ENCODE results near the gene INSR. TPM values are rescaled to one million over a fixed set of nuclear protein-coding genes. Genes with fewer than 3 reads are reported as not detected.

Gene INSR
- total RNA-seq, 2 experiments from 2014 or later = 0.42 to 1.1 TPM

- H3K9me3 Mint-ChIP-seq (ENCODE audit: insufficient read depth) = no peaks in the 10 kb centered on the region
- ATAC-seq (no peak), DNase-seq (no peak)
- no peak overlapping the region for H3K4me3 Mint-ChIP-seq
- H3K4me1 Mint-ChIP-seq (ENCODE audit: low read depth) = no peaks in the 10 kb centered on the region
- ChIA-PET POLR2A (no interaction called here), CTCF (interaction anchor here (1.0 to 1.9 kb wide), 2 partner anchors 8 to 163 kb away, joined by 3 to 6 read pairs; no protein-coding TSS in a partner anchor)
- H3K27ac Mint-ChIP-seq = no peak overlapping the region
- H3K36me3 Mint-ChIP-seq (ENCODE audit: low read depth) = no peaks in the 10 kb centered on the region
- H3K27me3 Mint-ChIP-seq (ENCODE audit: low read depth) = no peaks in the 10 kb centered on the region
These were observed 29.4 kb downstream of the INSR start for GRCh38 chr19:7264858-7265257.

DNA sequence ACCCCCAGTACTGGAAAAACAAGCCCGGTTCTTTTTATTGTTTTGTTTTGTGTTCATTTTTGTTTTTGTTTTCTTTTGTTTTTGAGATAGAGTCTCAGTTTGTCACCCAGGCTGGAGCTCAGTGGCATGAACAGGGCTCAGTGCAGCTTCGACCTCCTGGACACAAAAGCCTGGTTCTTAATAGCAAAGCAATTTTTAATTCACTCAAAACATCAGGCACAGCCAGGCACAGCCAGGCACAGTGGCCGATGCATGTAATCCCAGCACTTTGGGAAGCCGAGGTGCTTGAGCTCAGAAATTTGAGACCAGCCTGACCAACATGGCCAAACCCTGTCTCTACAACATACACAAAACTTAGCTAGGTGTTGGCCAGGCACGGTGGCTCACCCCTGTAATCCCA, 30.7 kb downstream of the INSR start:
- no peak for DNase-seq

GRCh38 chr19:7263066-7263465, 31.1 kb downstream of the INSR start:
- CTCF ChIA-PET = interaction anchor here (0.6 to 1.9 kb wide), 2 partner anchors 10 to 607 kb away, joined by 3 to 6 read pairs; no protein-coding TSS in a partner anchor
- Mint-ChIP-seq H3K27me3 (ENCODE audit: low read depth) (peaks cover 2% of the 10 kb centered on the region), H3K9me3 (ENCODE audit: insufficient read depth) (no peaks in the 10 kb centered on the region), H3K27ac (no peak overlapping the region), H3K4me3 (no peak overlapping the region), H3K4me1 (ENCODE audit: low read depth) (no peaks in the 10 kb centered on the region), H3K36me3 (ENCODE audit: low read depth) (no peaks in the 10 kb centered on the region)
- DNase-seq (no peak), ATAC-seq (no peak)
- POLR2A ChIA-PET = no interaction called here

More for the DNA sequence above, 30.7 kb downstream of the INSR start:
- H3K36me3 Mint-ChIP-seq (ENCODE audit: low read depth) = no peaks in the 10 kb centered on the region
- peaks cover 2% of the 10 kb centered on the region for H3K27me3 Mint-ChIP-seq (ENCODE audit: low read depth)
- H3K4me1 Mint-ChIP-seq (ENCODE audit: low read depth) = no peaks in the 10 kb centered on the region
- H3K4me3 Mint-ChIP-seq = no peak overlapping the region
- no peak for ATAC-seq
- H3K9me3 Mint-ChIP-seq (ENCODE audit: insufficient read depth) = no peaks in the 10 kb centered on the region
- POLR2A ChIA-PET = interaction anchor here (0.6 kb wide), 1 partner anchor 39 kb away, joined by 3 read pairs; no protein-coding TSS in a partner anchor
- CTCF ChIA-PET = interaction anchor here (0.6 to 1.9 kb wide), 2 partner anchors 9 to 606 kb away, joined by 3 to 6 read pairs; no protein-coding TSS in a partner anchor
- H3K27ac Mint-ChIP-seq = no peak overlapping the region

DNA sequence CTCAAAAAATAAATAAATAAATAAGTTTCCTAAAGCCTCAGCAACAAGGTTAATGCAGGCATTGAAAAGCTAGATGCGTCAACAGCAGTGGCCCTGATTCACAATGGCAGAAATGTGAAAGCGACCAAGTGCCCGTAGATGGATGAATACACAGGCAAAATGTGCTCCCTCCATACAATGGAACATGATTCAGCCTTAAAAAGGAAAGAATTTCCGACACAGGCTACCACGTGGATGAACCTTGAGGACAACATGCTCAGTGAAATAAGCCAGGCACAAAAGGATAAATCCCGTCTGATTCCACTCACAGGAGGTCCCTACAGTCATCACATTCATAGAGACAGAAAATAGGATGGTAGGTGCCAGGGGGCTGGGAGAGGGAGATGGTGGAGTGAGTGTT, 31.7 kb downstream of the INSR start:
- no peak overlapping the region for H3K4me3 Mint-ChIP-seq
- no peaks in the 10 kb centered on the region for H3K36me3 Mint-ChIP-seq (ENCODE audit: low read depth)
- no peaks in the 10 kb centered on the region for H3K9me3 Mint-ChIP-seq (ENCODE audit: insufficient read depth)
- no peaks in the 10 kb centered on the region for H3K4me1 Mint-ChIP-seq (ENCODE audit: low read depth)
- ChIA-PET POLR2A (no interaction called here), CTCF (no interaction called here)
- H3K27ac Mint-ChIP-seq = no peak overlapping the region
- no peak for ATAC-seq
- no peak for DNase-seq
- peaks cover 2% of the 10 kb centered on the region for H3K27me3 Mint-ChIP-seq (ENCODE audit: low read depth)

DNA sequence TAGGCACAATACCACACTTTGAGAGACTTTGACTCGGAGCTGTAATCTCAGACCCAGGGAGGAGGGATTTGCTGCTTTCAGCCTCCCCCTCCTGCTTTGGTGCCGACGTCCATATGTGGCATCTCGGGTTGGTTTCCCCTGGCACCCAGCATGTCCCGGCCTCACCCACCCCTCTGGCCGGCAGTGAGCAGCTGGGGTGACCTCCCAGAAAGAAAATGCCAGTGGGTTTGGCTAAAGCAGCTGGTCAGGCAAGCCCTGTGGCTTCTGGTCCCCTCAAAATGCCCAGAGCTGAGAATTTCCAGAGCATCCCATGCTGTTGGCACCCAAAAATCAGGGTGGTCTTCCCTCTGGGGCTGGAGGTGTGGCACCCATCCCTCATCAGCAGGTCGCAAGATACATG, 34.1 kb downstream of the INSR start:
- H3K4me3 Mint-ChIP-seq = no peak overlapping the region
- ATAC-seq (no peak), DNase-seq (no peak)
- no peak overlapping the region for H3K27ac Mint-ChIP-seq
- H3K27me3 Mint-ChIP-seq (ENCODE audit: low read depth) = peaks cover 2% of the 10 kb centered on the region
- no peaks in the 10 kb centered on the region for H3K36me3 Mint-ChIP-seq (ENCODE audit: low read depth)
- CTCF ChIA-PET = no interaction called here
- POLR2A ChIA-PET = no interaction called here
- no peaks in the 10 kb centered on the region for H3K9me3 Mint-ChIP-seq (ENCODE audit: insufficient read depth)
- no peaks in the 10 kb centered on the region for H3K4me1 Mint-ChIP-seq (ENCODE audit: low read depth)

DNA sequence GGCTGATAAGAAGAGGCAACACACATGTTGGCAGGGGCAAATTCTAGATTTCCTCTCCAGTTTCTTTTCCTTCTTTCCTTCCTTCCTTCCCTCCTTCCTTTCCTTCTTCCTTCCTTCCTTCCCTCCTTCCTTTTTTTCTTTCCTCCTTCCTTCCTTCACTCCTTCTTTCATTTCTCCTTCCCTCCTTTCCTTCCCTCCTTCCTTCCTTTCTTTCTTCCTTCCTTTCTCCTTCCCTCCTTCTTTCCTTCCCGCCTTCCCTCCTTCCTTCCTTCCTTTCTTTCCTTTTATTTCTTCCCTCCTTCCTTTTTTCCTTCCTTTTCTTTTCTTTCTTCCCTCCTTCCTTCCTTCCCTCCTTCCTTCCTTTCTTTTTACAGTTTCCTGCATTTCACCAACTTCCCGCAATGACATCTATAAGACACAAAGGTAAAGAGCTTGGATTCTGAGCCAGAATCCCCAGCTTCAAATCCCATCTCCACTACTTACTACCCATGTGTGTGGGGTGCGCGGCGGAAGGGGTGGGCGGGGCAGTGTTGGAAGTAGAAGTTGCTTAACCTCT, 35.3 kb downstream of the INSR start:
- H3K9me3 Mint-ChIP-seq (ENCODE audit: insufficient read depth) = no peaks in the 10 kb centered on the region
- no peak for ATAC-seq
- no peak for DNase-seq
- no peak overlapping the region for H3K27ac Mint-ChIP-seq
- H3K4me1 Mint-ChIP-seq (ENCODE audit: low read depth) = no peaks in the 10 kb centered on the region
- POLR2A ChIA-PET = no interaction called here
- CTCF ChIA-PET = interaction anchor here (0.7 to 1.0 kb wide), 3 partner anchors 13 to 1081 kb away, joined by 3 to 4 read pairs (median 3); no protein-coding TSS in a partner anchor
- H3K36me3 Mint-ChIP-seq (ENCODE audit: low read depth) = no peaks in the 10 kb centered on the region
- H3K27me3 Mint-ChIP-seq (ENCODE audit: low read depth) = peaks cover 2% of the 10 kb centered on the region
- no peak overlapping the region for H3K4me3 Mint-ChIP-seq

GRCh38 chr19:7258041-7258839, 36.0 kb downstream of the INSR start:
- no peaks in the 10 kb centered on the region for H3K9me3 Mint-ChIP-seq (ENCODE audit: insufficient read depth)
- no peak overlapping the region for H3K27ac Mint-ChIP-seq
- no peaks in the 10 kb centered on the region for H3K36me3 Mint-ChIP-seq (ENCODE audit: low read depth)
- no peaks in the 10 kb centered on the region for H3K4me1 Mint-ChIP-seq (ENCODE audit: low read depth)
- no peak overlapping the region for H3K4me3 Mint-ChIP-seq
- no peak for ATAC-seq
- POLR2A ChIA-PET = no interaction called here
- no peak for DNase-seq
- CTCF ChIA-PET = interaction anchor here (1.0 kb wide), 2 partner anchors 14 to 82 kb away, joined by 3 read pairs; no protein-coding TSS in a partner anchor
- H3K27me3 Mint-ChIP-seq (ENCODE audit: low read depth) = peaks cover 2% of the 10 kb centered on the region

GRCh38 chr19:7257148-7258040, 36.8 kb downstream of the INSR start:
- H3K9me3 Mint-ChIP-seq (ENCODE audit: insufficient read depth) = no peaks in the 10 kb centered on the region
- no peaks in the 10 kb centered on the region for H3K36me3 Mint-ChIP-seq (ENCODE audit: low read depth)
- ChIA-PET CTCF (interaction anchor here (1.0 kb wide), 1 partner anchor 15 kb away, joined by 3 read pairs; no protein-coding TSS in a partner anchor), POLR2A (no interaction called here)
- H3K27me3 Mint-ChIP-seq (ENCODE audit: low read depth) = peaks cover 2% of the 10 kb centered on the region
- H3K4me3 Mint-ChIP-seq = no peak overlapping the region
- no peak for ATAC-seq
- H3K27ac Mint-ChIP-seq = no peak overlapping the region
- H3K4me1 Mint-ChIP-seq (ENCODE audit: low read depth) = peaks cover 2% of the 10 kb centered on the region
- no peak for DNase-seq

- DNase-seq (no peak), ATAC-seq (no peak)
- Mint-ChIP-seq H3K27me3 (ENCODE audit: low read depth) (peaks cover 4% of the 10 kb centered on the region), H3K36me3 (ENCODE audit: low read depth) (no peaks in the 10 kb centered on the region), H3K4me1 (ENCODE audit: low read depth) (peaks cover 10% of the 10 kb centered on the region), H3K4me3 (no peak overlapping the region), H3K9me3 (ENCODE audit: insufficient read depth) (no peaks in the 10 kb centered on the region), H3K27ac (no peak overlapping the region)
- CTCF ChIA-PET = no interaction called here
- POLR2A ChIA-PET = no interaction called here
These were observed 38.6 kb downstream of the INSR start for GRCh38 chr19:7255631-7256030.

GRCh38 chr19:7255119-7255518, 39.1 kb downstream of the INSR start:
- CTCF ChIA-PET = no interaction called here
- H3K27ac Mint-ChIP-seq = no peak overlapping the region
- no peak for DNase-seq
- H3K9me3 Mint-ChIP-seq (ENCODE audit: insufficient read depth) = no peaks in the 10 kb centered on the region
- H3K4me1 Mint-ChIP-seq (ENCODE audit: low read depth) = peaks cover 10% of the 10 kb centered on the region
- no peak for ATAC-seq
- no peak overlapping the region for H3K4me3 Mint-ChIP-seq
- H3K36me3 Mint-ChIP-seq (ENCODE audit: low read depth) = no peaks in the 10 kb centered on the region
- POLR2A ChIA-PET = no interaction called here
- peaks cover 4% of the 10 kb centered on the region for H3K27me3 Mint-ChIP-seq (ENCODE audit: low read depth)

DNA sequence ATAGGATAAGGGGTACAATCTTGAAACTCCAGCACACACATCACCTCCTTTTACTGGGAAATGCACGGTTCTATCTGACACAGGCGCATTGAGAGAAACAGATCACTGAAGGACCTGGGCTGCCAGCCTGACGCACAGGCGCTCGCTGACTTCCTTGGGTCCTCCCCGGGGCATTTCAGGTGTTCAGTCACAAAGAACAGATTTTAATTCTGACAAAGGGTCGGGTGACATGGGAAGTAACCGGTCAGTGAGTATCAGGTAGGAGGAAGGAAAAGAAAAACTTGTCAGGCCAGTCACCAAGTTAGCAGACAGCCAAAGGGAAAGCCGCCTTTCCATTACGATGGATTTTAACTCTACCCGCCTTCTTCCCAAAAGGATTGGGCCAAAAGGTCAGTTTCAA, 39.6 kb downstream of the INSR start:
- ATAC-seq = no peak
- Mint-ChIP-seq H3K4me3 (no peak overlapping the region), H3K9me3 (ENCODE audit: insufficient read depth) (no peaks in the 10 kb centered on the region), H3K27ac (no peak overlapping the region), H3K4me1 (ENCODE audit: low read depth) (peaks cover 10% of the 10 kb centered on the region), H3K27me3 (ENCODE audit: low read depth) (peaks cover 6% of the 10 kb centered on the region), H3K36me3 (ENCODE audit: low read depth) (no peaks in the 10 kb centered on the region)
- POLR2A ChIA-PET = no interaction called here
- no peak for DNase-seq
- CTCF ChIA-PET = no interaction called here

- H3K36me3 Mint-ChIP-seq (ENCODE audit: low read depth) = no peaks in the 10 kb centered on the region
- H3K9me3 Mint-ChIP-seq (ENCODE audit: insufficient read depth) = no peaks in the 10 kb centered on the region
- ChIA-PET POLR2A (no interaction called here), CTCF (no interaction called here)
- peaks cover 10% of the 10 kb centered on the region for H3K4me1 Mint-ChIP-seq (ENCODE audit: low read depth)
- peaks cover 10% of the 10 kb centered on the region for H3K27me3 Mint-ChIP-seq (ENCODE audit: low read depth)
- no peak for ATAC-seq
- H3K4me3 Mint-ChIP-seq = no peak overlapping the region
- H3K27ac Mint-ChIP-seq = no peak overlapping the region
- DNase-seq = no peak
These were observed 41.9 kb downstream of the INSR start for GRCh38 chr19:7252364-7252763.
